K562 (cell line): ENCODE data around the gene KDF1. TPM values are rescaled to one million over a fixed set of nuclear protein-coding genes. Genes with fewer than 3 reads are reported as not detected.
A peak's percentile ranks its signal among the peaks of the same experiment; 100 is the strongest.

Source experiments
- CGGBP1 ChIP-seq: fragments of 250-450 bp; sonication (Bioruptor Pico); IDR thresholded peaks from 2 replicates; pipeline ENCODE4 v1.9.0; 2021; ENCODE audit warnings: mild to moderate bottlenecking
- CTCF ChIP-seq, 3 experiments: IDR thresholded peaks in 2 of 3; conservative IDR thresholded peaks in 1 of 3; 2 replicates each; pipeline ENCODE4 v1.5.1; 2011 to 2012; ENCODE audit warnings: low read length in 3 of 3, mild to moderate bottlenecking in 3 of 3, control low read depth in 2 of 3, improper control_type of control experiment in 1 of 3, inconsistent platforms in 1 of 3, low read depth in 1 of 3, mixed read lengths in 1 of 3, moderate library complexity in 1 of 3; ENCODE audit not compliant: insufficient read depth in 2 of 3
- CTCFL ChIP-seq: IDR thresholded peaks from 2 replicates; pipeline ENCODE4 v1.6.1; 2011; ENCODE audit warnings: borderline replicate concordance, low read depth, mild to moderate bottlenecking, moderate library complexity, low read length; ENCODE audit not compliant: insufficient read depth, poor library complexity, severe bottlenecking
- ELF1 ChIP-seq: fragments of 200-800 bp; sonication (Bioruptor generic); IDR thresholded peaks from 2 replicates; pipeline ENCODE4 v1.6.1; 2016; ENCODE audit warnings: missing genetic modification characterization, missing compliant biosample characterization
- GABPA ChIP-seq: fragments of 200-800 bp; sonication (Bioruptor generic); conservative IDR thresholded peaks from 2 replicates; pipeline ENCODE4 v1.6.1; 2016; ENCODE audit warnings: low read depth, missing genetic modification characterization, missing compliant biosample characterization
- HBP1 ChIP-seq: fragments of 450-650 bp; formaldehyde crosslinking; IDR thresholded peaks from 2 replicates; pipeline ENCODE4 v1.4.0; 2022; ENCODE audit warnings: missing genetic modification characterization
- IRF1 ChIP-seq: sonication (generic); formaldehyde crosslinking; IDR thresholded peaks from 2 replicates; pipeline ENCODE4 v1.8.0; 2022; ENCODE audit warnings: missing genetic modification reagents, mild to moderate bottlenecking, borderline replicate concordance
- PHF8 ChIP-seq: fragments of 200-600 bp; sonication (generic); IDR thresholded peaks from 2 replicates; pipeline ENCODE4 v1.6.1; 2012; ENCODE audit warnings: mixed run types, mild to moderate bottlenecking, inconsistent platforms, low read length, moderate library complexity, borderline replicate concordance
- SPI1 ChIP-seq: IDR thresholded peaks from 2 replicates; pipeline ENCODE4 v1.6.1; 2011; ENCODE audit warnings: low read depth, low read length, control low read depth, borderline replicate concordance
- TFAP4 ChIP-seq: sonication (generic); formaldehyde crosslinking; IDR thresholded peaks from 2 replicates; pipeline ENCODE4 v1.8.0; 2022; ENCODE audit warnings: missing genetic modification reagents, mild to moderate bottlenecking, moderate library complexity, borderline replicate concordance
- ZBTB1 ChIP-seq: sonication (generic); formaldehyde crosslinking; IDR thresholded peaks from 2 replicates; pipeline ENCODE4 v1.8.1; 2023; ENCODE audit warnings: missing genetic modification reagents, low read depth, mild to moderate bottlenecking, borderline replicate concordance
- ZNF280A ChIP-seq: fragments of 450-650 bp; IDR thresholded peaks from 2 replicates; pipeline ENCODE4 v1.6.1; 2018; ENCODE audit warnings: mild to moderate bottlenecking, low read depth; ENCODE audit not compliant: partially characterized antibody
- polyA plus RNA-seq, 8 experiments: library from polyadenylated mRNA; depleted of rRNA in 4 of 8; stranded (reverse) in 5 of 8; unstranded in 3 of 8; fragments of >200 nt; fragmentation: Nextera tagmentation in 2 of 8; fragmentation: Illumina TruSeq in 1 of 8; extraction: Ambion mirVana in 2 of 8; extraction: Trizol in 1 of 8; gene quantifications; 2 replicates each; pipeline versions ENCODE4 v1.2.1 to v1.2.3, GENCODE V29; 2011 to 2014; ENCODE audit warnings: inconsistent platforms in 1 of 8, missing spikeins in 1 of 8
- total RNA-seq, 7 experiments: library from RNA; depleted of rRNA in 6 of 7; stranded (reverse); fragments of >200 nt in 6 of 7; fragmentation: Illumina TruSeq in 2 of 7; extraction: Trizol in 2 of 7; gene quantifications; 2 replicates each; pipeline versions ENCODE4 v1.2.1 to v1.2.3, GENCODE V29; 2011 to 2021; ENCODE audit warnings: low replicate concordance in 1 of 7

Gene KDF1
- total and polyA plus RNA-seq, 9 of the 15 experiments (the other 6 are each of a cell fraction or from before 2014, with no cell fraction given): 0.38 to 1.9 (median 0.83) TPM

GRCh38 chr1:26993237-26994019 is 33.2 kb upstream of the KDF1 start, which contains the start of gene TRNP1 (continued):
- TF ChIP-seq HBP1 (CRISPR knock-in tag) (no peak), ZBTB1 (CRISPR knock-in tag) (peak; percentile 58; the same call in 1 of the 2 replicates), TFAP4 (CRISPR knock-in tag) (peak; percentile 52; the same call in 1 of the 2 replicates), ZNF280A (no peak), GABPA (no peak), CTCFL (peak; percentile 16), IRF1 (CRISPR knock-in tag) (no peak), CGGBP1 (0 out of 2 replicates have a peak, but pooled peaks have one; percentile 28), PHF8 (peak; percentile 22; the same call in 1 of the 2 replicates), SPI1 (no peak), ELF1 (no peak), CTCF (IDR thresholded peaks at IDR 0.05 in 2 of 3, conservative IDR thresholded peaks at IDR 0.05 in 1 of 3; ENCODE audit: insufficient read depth in 2 of 3, low read depth in 1 of 3, low read length in 3 of 3) (0 out of 6 replicates have a peak, but pooled peaks of 1 of the 3 experiments have one; percentile 17)
